K562 (cell line): ENCODE results near the gene ING2. TPM values are rescaled to one million over a fixed set of nuclear protein-coding genes. Genes with fewer than 3 reads are reported as not detected.

Source experiments
- ATAC-seq: fragments of 200-7000 bp; cut with Tn5 transposase; 3 replicates; pipeline ENCODE4 v1.9.1; 2020; ENCODE audit warnings: moderate library complexity
- BruUV-seq: library from RNA; stranded (reverse); fragments of 400-500 nt; replicated peaks from 2 replicates; lab custom pipeline; 2021; lab: Mats Ljungman, UMichigan
- CTCF ChIA-PET: fragments of 300-600 bp; formaldehyde crosslinking; extraction: SDS; loops from one replicate; lab custom pipeline; 2021; ENCODE audit warnings: low intra/inter-chr PET ratio; lab: Yijun Ruan, JAX
- POLR2A ChIA-PET: fragments of 300-600, 350-650 bp; sonication (Branson Sonifier 250); formaldehyde crosslinking; extraction: SDS; loops from one replicate; lab custom pipeline; 2021; ENCODE audit warnings: antibody characterized with exemption, inconsistent platforms; lab: Yijun Ruan, JAX
- DNase-seq, 4 experiments: peaks; one replicate each; pipeline versions ENCODE4 v3.0.0 to v3.0.0-alpha.2; 2011 to 2018; ENCODE audit warnings: low spot score in 3 of 4, mixed read lengths in 3 of 4; ENCODE audit errors: extremely low read depth in 1 of 4
- FAIRE-seq: peaks from 2 replicates; lab custom pipeline; 2011; peaks lifted over from hg19 to GRCh38; lab: Jason Lieb, UNC
- H2AFZ ChIP-seq: 2 replicates; pipeline ENCODE4 v1.6.0; 2011; ENCODE audit warnings: low read depth, low read length, control low read depth, inconsistent platforms
- H3K27ac ChIP-seq: fragments of 200-600 bp; 3 replicates; pipeline ENCODE4 v1.8.0; 2011; ENCODE audit warnings: low read depth, mild to moderate bottlenecking, control low read depth, inconsistent platforms, low read length, moderate library complexity, mixed read lengths; ENCODE audit errors: extremely low read depth
- H3K27me3 ChIP-seq, 2 experiments: fragments of 300-600 bp in 1 of 2; 2 replicates in 1 of 2; 3 replicates in 1 of 2; pipeline versions ENCODE4 v1.6.0 to v1.8.0; 2011; ENCODE audit warnings: inconsistent platforms in 2 of 2, low read length in 2 of 2, mild to moderate bottlenecking in 1 of 2, mixed read lengths in 1 of 2, moderate library complexity in 1 of 2; ENCODE audit not compliant: control insufficient read depth in 2 of 2, insufficient read depth in 2 of 2
- H3K36me3 ChIP-seq: fragments of 300-600 bp; 3 replicates; pipeline ENCODE4 v1.8.0; 2011; ENCODE audit warnings: mild to moderate bottlenecking, low read length, inconsistent platforms; ENCODE audit not compliant: control insufficient read depth, insufficient read depth
- H3K4me1 ChIP-seq, 2 experiments: fragments of 200-600 bp in 1 of 2; replicated peaks in 1 of 2; 2 replicates in 1 of 2; 3 replicates in 1 of 2; pipeline versions ENCODE4 v1.5.1 to v1.8.0; 2011; ENCODE audit warnings: inconsistent platforms in 2 of 2, low read length in 2 of 2, mild to moderate bottlenecking in 1 of 2, mixed read lengths in 1 of 2, moderate library complexity in 1 of 2; ENCODE audit not compliant: control insufficient read depth in 2 of 2, insufficient read depth in 2 of 2
- H3K4me2 ChIP-seq: 2 replicates; pipeline ENCODE4 v1.6.1; 2011; ENCODE audit warnings: low read length, control low read depth, inconsistent platforms, mixed read lengths; ENCODE audit not compliant: insufficient read depth
- H3K4me3 ChIP-seq: fragments of 200-600 bp; sonication (generic), shearing (Covaris generic); 2 replicates; pipeline ENCODE4 v1.5.1; 2016; ENCODE audit warnings: control low read depth, inconsistent platforms
- H3K79me2 ChIP-seq: fragments of 200-600 bp; 3 replicates; pipeline ENCODE4 v1.8.0; 2011; ENCODE audit warnings: low read length, inconsistent platforms; ENCODE audit not compliant: control insufficient read depth, insufficient read depth
- H3K9ac ChIP-seq, 2 experiments: 2 replicates each; pipeline versions ENCODE4 v1.6.0 to v1.6.1; 2011; ENCODE audit warnings: low read depth in 2 of 2, low read length in 2 of 2, control low read depth in 1 of 2, inconsistent platforms in 1 of 2, mild to moderate bottlenecking in 1 of 2, mixed read lengths in 1 of 2; ENCODE audit not compliant: insufficient read depth in 1 of 2
- H3K9me1 ChIP-seq: one replicate; pipeline ENCODE4 v1.6.0; 2011; ENCODE audit warnings: inconsistent platforms, mild to moderate bottlenecking, low read length, moderate library complexity; ENCODE audit not compliant: control insufficient read depth, insufficient read depth
- H3K9me3 ChIP-seq: replicated peaks from 2 replicates; pipeline ENCODE4 v1.5.1; 2011; ENCODE audit warnings: low read depth, low read length, inconsistent platforms; ENCODE audit not compliant: control insufficient read depth, insufficient read depth
- H4K20me1 ChIP-seq: replicated peaks from 2 replicates; pipeline ENCODE4 v1.6.1; 2011; ENCODE audit warnings: low read length, inconsistent platforms, mixed read lengths; ENCODE audit not compliant: control insufficient read depth, insufficient read depth
- ARID1B ChIP-seq: fragments of 450-650 bp; IDR thresholded peaks from 2 replicates; pipeline ENCODE4 v1.6.1; 2016; ENCODE audit warnings: antibody characterized with exemption, mild to moderate bottlenecking, inconsistent platforms
- CBX8 ChIP-seq: fragments of 200-600 bp; sonication (generic); IDR thresholded peaks from 2 replicates; pipeline ENCODE4 v1.6.1; 2012; ENCODE audit warnings: borderline replicate concordance, mixed run types, low read depth, mild to moderate bottlenecking, moderate library complexity, mixed read lengths, low read length, control low read depth, inconsistent platforms; ENCODE audit not compliant: poor library complexity, severe bottlenecking; ENCODE audit errors: extremely low read depth
- FOXA3 ChIP-seq, 2 experiments: fragments of 450-650 bp in 1 of 2; sonication (generic) in 1 of 2; formaldehyde crosslinking; IDR thresholded peaks in 1 of 2; conservative IDR thresholded peaks in 1 of 2; 2 replicates each; pipeline versions ENCODE4 v1.4.0 to v1.8.0; 2020 to 2022; ENCODE audit warnings: mild to moderate bottlenecking in 2 of 2, missing genetic modification reagents in 1 of 2
- FOXO4 ChIP-seq: fragments of 450-650 bp; formaldehyde crosslinking; IDR thresholded peaks from 2 replicates; pipeline ENCODE4 v1.4.0; 2020; ENCODE audit warnings: mild to moderate bottlenecking, moderate library complexity
- RHOXF2B ChIP-seq: fragments of 250-450 bp; sonication (Bioruptor Pico); conservative IDR thresholded peaks from 2 replicates; pipeline ENCODE4 v1.5.1; 2021
- SMAD3 ChIP-seq: fragments of 450-650 bp; formaldehyde crosslinking; conservative IDR thresholded peaks from 2 replicates; pipeline ENCODE4 v1.4.0; 2020; ENCODE audit warnings: mild to moderate bottlenecking
- ZBTB49 ChIP-seq: sonication (generic); formaldehyde crosslinking; IDR thresholded peaks from 2 replicates; pipeline ENCODE4 v1.8.0; 2022; ENCODE audit warnings: missing genetic modification reagents, mild to moderate bottlenecking, borderline replicate concordance
- ZNF512 ChIP-seq: IDR thresholded peaks from 2 replicates; pipeline ENCODE4 v1.6.1; 2016; ENCODE audit warnings: missing genetic modification characterization, missing compliant biosample characterization
- ZNF57 ChIP-seq: fragments of 450-650 bp; formaldehyde crosslinking; IDR thresholded peaks from 2 replicates; pipeline ENCODE4 v1.4.0; 2020; ENCODE audit warnings: mild to moderate bottlenecking, moderate library complexity
- WGBS: fragments of 100-300 bp; shearing (Covaris generic); methylation state at CpG from one replicate; pipeline ENCODE4 v1.1.6; 2016; ENCODE audit warnings: low coverage, mixed read lengths; ENCODE audit not compliant: insufficient coverage; ENCODE audit errors: missing lambda C conversion rate; 5-methylcytosine and 5-hydroxymethylcytosine counted together
- in situ Hi-C: fragments of 300-500 bp; cut with MboI; formaldehyde crosslinking; loops from 4 replicates; pipeline ENCODE4 v1.15.0; 2018; ENCODE audit warnings: inconsistent platforms, mixed read lengths
- intact Hi-C: fragments of 100-400 bp; cut with micrococcal nuclease; formaldehyde crosslinking; loops from 2 replicates; pipeline ENCODE4 v1.14.2; 2022
- polyA plus RNA-seq, 8 experiments: library from polyadenylated mRNA; depleted of rRNA in 4 of 8; stranded (reverse) in 5 of 8; unstranded in 3 of 8; fragments of >200 nt; fragmentation: Nextera tagmentation in 2 of 8; fragmentation: Illumina TruSeq in 1 of 8; extraction: Ambion mirVana in 2 of 8; extraction: Trizol in 1 of 8; gene quantifications; 2 replicates each; pipeline versions ENCODE4 v1.2.1 to v1.2.3, GENCODE V29; 2011 to 2014; ENCODE audit warnings: inconsistent platforms in 1 of 8, missing spikeins in 1 of 8
- total RNA-seq, 7 experiments: library from RNA; depleted of rRNA in 6 of 7; stranded (reverse); fragments of >200 nt in 6 of 7; fragmentation: Illumina TruSeq in 2 of 7; extraction: Trizol in 2 of 7; gene quantifications; 2 replicates each; pipeline versions ENCODE4 v1.2.1 to v1.2.3, GENCODE V29; 2011 to 2021; ENCODE audit warnings: low replicate concordance in 1 of 7

Gene ING2
- total and polyA plus RNA-seq, 9 of the 15 experiments (the other 6 are each of a cell fraction or from before 2014, with no cell fraction given): 2.9 to 21.4 (median 12.4) TPM

- ATAC-seq (no peak), DNase-seq (no peak), FAIRE-seq (no peak)
- no peaks in the 10 kb centered on the region; a peak in 1 of 5 replicates for H3K4me1 ChIP-seq
- H4K20me1 ChIP-seq: no peaks in the 10 kb centered on the region
- in situ Hi-C loops: no loop called here
- H3K27me3 ChIP-seq: peaks cover 5 to 20% of the 10 kb centered on the region in 2 experiments
- H2AFZ ChIP-seq: no peak overlapping the region
- no peaks in the 10 kb centered on the region for H3K36me3 ChIP-seq
- no peaks in the 10 kb centered on the region for H3K79me2 ChIP-seq
- H3K9me3 ChIP-seq: peaks cover 3% of the 10 kb centered on the region; the same call in 1 of the 2 replicates
- CTCF ChIA-PET: no interaction called here
- H3K9me1 ChIP-seq: no peaks in the 10 kb centered on the region
- POLR2A ChIA-PET: no interaction called here
- H3K27ac ChIP-seq: no peak overlapping the region
- TF ChIP-seq ARID1B (no peak), RHOXF2B (CRISPR knock-in tag) (no peak), SMAD3 (CRISPR knock-in tag) (no peak), FOXO4 (CRISPR knock-in tag) (no peak), ZNF57 (CRISPR knock-in tag) (no peak), CBX8 (no peak), FOXA3 (CRISPR knock-in tag; conservative IDR thresholded peaks at IDR 0.05 in 1 of 2, IDR thresholded peaks at IDR 0.05 in 1 of 2) (no peak), ZBTB49 (CRISPR knock-in tag) (no peak), ZNF512 (no peak)
- TF ChIP-seq, all 486 proteins: peak for 0
- intact Hi-C loops: no loop called here
- H3K9ac ChIP-seq: no peak overlapping the region
- H3K4me3 ChIP-seq: no peak overlapping the region
- no TSS peak for BruUV-seq
- H3K4me2 ChIP-seq: no peak overlapping the region
- WGBS: 0% methylated on average over 2 of the region's 2 CpGs
These were observed 38.6 kb downstream of the ING2 start for GRCh38 chr4:183543435-183543834.
